Left lung (tissue), 10 donors: Measurements from ENCODE around the gene WWC1. TPM values are rescaled to one million over a fixed set of nuclear protein-coding genes. Genes with fewer than 3 reads are reported as not detected.

Source experiments
- ATAC-seq: fragments of 200-7000 bp; cut with Tn5 transposase; one replicate; pipeline ENCODE4 v1.9.1; 2020; ENCODE audit warnings: moderate library complexity
- DNase-seq, 4 donors: peaks; one replicate each; pipeline ENCODE4 v3.0.0-alpha.2; 2013 to 2020
- H3K27ac ChIP-seq, 2 donors: fragments of 200-600 bp; sonication (generic) in 1 of 2; one replicate each; pipeline versions ENCODE4 v1.5.0 to v1.8.0; 2020 to 2021
- H3K27me3 ChIP-seq, 2 donors: fragments of 200-600 bp; sonication (generic) in 1 of 2; one replicate each; pipeline versions ENCODE4 v1.5.0 to v1.8.0; 2020 to 2021
- H3K36me3 ChIP-seq, 2 donors: fragments of 200-600 bp; sonication (generic) in 1 of 2; one replicate each; pipeline versions ENCODE4 v1.5.0 to v1.8.0; 2020 to 2021
- H3K4me1 ChIP-seq, 2 donors: fragments of 200-600 bp; one replicate each; pipeline ENCODE4 v1.8.0; 2021
- H3K4me3 ChIP-seq, 2 donors: fragments of 200-600 bp; sonication (generic) in 1 of 2; one replicate each; pipeline versions ENCODE4 v1.5.0 to v1.8.0; 2020 to 2021; ENCODE audit warnings: mild to moderate bottlenecking in 1 of 2
- H3K9me3 ChIP-seq, 2 donors: fragments of 200-600 bp; sonication (generic) in 1 of 2; one replicate each; pipeline versions ENCODE4 v1.5.0 to v1.8.0; 2020 to 2021
- intact Hi-C, 2 donors: fragments of 100-400 bp; cut with DNase I; formaldehyde crosslinking; loops; one replicate each; pipeline versions ENCODE4 v1.11.2 to v1.14.2; 2022
- polyA plus RNA-seq, 6 donors: library from polyadenylated mRNA; unstranded; fragments of 120-200 nt; gene quantifications; one replicate each; pipeline ENCODE4 v1.2.1, GENCODE V29; 2013; ENCODE audit not compliant: insufficient read length in 6 of 6
- total RNA-seq, 2 donors: library from RNA; stranded (reverse); fragmentation: NEBNext Ultra II Directional; extraction: Animal tissue kit (Norgen Biotek cat#: 25700); gene quantifications; one replicate each; pipeline ENCODE4 v1.2.1, GENCODE V29; 2021
- TF ChIP-seq, protein P1 (sequence below), 2 donors: fragments of 200-600 bp; sonication (generic) in 1 of 2; IDR thresholded peaks; one replicate each; pipeline versions ENCODE4 v1.5.0 to v1.8.0; 2021; ENCODE audit warnings: antibody characterized with exemption in 2 of 2
- donor health status: DM: no; HTN: yes; CAD: no.
- donor health status: DM: no; HTN: no; CAD: no.

Gene WWC1
- total and polyA plus RNA-seq, 8 donors = 59.6 to 128 (median 86.1) TPM

DNA sequence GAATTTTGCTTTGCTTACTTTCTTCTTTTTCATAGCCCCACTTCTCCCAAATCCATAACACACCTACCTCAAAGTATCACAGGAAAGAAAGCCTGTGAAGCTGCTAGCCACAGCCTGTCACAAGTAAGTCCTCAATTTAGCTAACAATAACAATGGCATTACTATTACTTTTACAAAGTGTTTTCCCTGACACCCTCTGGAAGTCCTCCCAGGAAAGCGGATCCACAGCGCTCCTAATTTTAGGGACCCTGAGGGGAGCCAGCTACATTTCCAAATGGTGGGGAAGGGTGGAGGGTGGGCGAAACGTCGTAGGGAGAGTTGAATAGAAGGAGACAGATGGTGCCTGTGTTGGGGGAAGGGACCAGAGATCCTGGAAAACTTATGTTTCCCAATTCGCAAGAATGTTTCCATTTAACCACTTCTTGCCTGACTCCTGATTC, 523 bp upstream of the WWC1 start:
- ATAC-seq (no peak), DNase-seq (no peak)
- no peak overlapping the region for H3K27ac ChIP-seq
- H3K4me1 ChIP-seq = peaks cover 3 to 4% of the 10 kb centered on the region in 2 donors
- no peaks in the 10 kb centered on the region for H3K9me3 ChIP-seq
- peaks cover 0 to 83% of the 10 kb centered on the region in 2 donors for H3K27me3 ChIP-seq
- intact Hi-C loops = no loop called here
- H3K36me3 ChIP-seq = no peaks in the 10 kb centered on the region
- TF ChIP-seq, protein P1, sequence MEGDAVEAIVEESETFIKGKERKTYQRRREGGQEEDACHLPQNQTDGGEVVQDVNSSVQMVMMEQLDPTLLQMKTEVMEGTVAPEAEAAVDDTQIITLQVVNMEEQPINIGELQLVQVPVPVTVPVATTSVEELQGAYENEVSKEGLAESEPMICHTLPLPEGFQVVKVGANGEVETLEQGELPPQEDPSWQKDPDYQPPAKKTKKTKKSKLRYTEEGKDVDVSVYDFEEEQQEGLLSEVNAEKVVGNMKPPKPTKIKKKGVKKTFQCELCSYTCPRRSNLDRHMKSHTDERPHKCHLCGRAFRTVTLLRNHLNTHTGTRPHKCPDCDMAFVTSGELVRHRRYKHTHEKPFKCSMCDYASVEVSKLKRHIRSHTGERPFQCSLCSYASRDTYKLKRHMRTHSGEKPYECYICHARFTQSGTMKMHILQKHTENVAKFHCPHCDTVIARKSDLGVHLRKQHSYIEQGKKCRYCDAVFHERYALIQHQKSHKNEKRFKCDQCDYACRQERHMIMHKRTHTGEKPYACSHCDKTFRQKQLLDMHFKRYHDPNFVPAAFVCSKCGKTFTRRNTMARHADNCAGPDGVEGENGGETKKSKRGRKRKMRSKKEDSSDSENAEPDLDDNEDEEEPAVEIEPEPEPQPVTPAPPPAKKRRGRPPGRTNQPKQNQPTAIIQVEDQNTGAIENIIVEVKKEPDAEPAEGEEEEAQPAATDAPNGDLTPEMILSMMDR (IDR thresholded peaks at IDR 0.05) = no peak
- H3K4me3 ChIP-seq = peak overlapping the region; percentile 46 to 53

DNA sequence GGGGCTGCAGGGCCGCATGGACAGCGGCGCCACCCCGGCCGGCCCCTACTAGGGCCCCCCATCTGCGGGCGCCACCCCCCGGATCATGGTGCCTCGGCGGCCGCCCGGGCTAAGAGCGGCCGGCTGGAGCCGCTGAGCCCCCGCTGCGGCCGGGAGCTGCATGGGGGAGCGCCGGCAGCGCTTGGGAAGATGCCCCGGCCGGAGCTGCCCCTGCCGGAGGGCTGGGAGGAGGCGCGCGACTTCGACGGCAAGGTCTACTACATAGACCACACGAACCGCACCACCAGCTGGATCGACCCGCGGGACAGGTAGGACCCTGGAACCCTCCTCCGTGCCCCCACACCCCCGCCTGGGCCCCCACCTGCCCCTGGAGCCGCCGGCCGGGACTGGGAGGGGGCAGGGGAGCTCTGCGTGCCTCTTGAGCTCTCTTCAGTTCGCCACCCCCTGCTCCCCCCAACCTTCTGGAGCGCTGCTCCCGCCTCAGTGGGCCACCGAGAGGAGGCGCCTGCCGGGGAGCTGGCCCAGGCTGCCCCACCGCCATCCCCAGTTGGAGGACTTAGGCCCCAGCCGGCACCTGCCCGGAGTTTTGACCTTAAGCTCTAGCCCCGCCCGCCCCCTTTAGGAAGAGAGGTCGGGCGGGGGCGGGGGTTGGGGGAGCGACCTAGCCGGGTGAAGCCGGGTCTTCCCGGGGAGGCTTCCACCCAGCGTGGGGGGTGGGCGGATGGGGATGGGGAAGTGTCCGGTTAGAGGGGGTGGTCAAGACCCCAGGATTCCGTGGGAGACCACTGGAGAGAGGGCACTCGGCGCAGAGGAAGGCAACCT, 730 bp downstream of the WWC1 start:
- peaks cover 3 to 4% of the 10 kb centered on the region in 2 donors for H3K4me1 ChIP-seq
- no peaks in the 10 kb centered on the region for H3K9me3 ChIP-seq
- H3K27me3 ChIP-seq = peaks cover 0 to 70% of the 10 kb centered on the region in 2 donors
- TF ChIP-seq, protein P1 (IDR thresholded peaks at IDR 0.05) = no peak
- intact Hi-C loops = no loop called here
- H3K4me3 ChIP-seq = peak overlapping the region; percentile 46 to 53
- DNase-seq (peak in 1 of 4 donors; percentile 77), ATAC-seq (peak; percentile 10)
- no peaks in the 10 kb centered on the region for H3K36me3 ChIP-seq
- peak overlapping the region; percentile 26 to 61 for H3K27ac ChIP-seq

DNA sequence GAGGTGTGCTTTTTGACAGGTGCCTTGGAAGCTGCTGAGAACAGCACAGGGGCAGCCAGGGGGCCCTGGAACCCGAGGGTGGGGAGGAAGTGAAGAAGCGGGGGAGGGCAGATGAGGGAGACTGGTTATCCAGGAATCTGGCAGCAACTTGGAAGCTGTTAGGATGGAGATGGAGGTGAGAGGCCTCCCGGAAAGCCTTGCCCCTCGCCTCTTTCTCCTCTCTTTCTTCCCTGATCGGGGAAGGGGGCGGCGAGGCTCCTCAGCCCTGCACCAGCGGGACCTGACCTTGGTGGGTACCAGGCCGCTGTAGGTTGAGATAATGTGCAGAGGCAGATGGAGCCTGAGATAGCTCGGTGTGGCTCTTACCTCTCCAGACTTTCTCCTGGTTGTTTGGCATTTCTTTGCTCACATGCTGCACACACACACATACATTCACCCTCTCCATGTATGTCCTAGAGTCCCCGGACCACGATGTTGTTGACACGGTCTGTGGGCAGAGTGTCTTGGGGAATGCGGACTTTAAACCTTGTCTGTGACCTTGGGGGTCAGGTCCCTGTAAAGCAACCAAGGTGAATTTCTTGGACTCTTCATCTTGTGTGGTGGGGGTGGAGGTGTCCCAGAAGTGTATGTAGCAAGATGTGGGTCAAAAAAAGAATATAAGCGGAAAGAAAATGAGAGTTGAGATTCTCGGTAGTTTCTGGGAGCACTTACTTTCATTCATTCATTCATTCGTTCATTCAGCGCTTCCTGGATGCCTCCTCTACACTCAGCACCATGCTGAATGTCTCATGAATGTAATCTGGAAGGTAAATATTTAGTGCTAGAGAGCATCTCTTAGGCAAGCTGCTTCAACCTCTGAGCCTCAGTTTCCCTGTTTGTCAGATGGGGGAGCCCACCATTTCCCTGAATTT, 1.6 kb downstream of the WWC1 start:
- H3K36me3 ChIP-seq = no peaks in the 10 kb centered on the region
- TF ChIP-seq, protein P1 (IDR thresholded peaks at IDR 0.05) = no peak
- H3K4me1 ChIP-seq = peaks cover 3 to 4% of the 10 kb centered on the region in 2 donors
- no peak overlapping the region for H3K27ac ChIP-seq
- peaks cover 0 to 63% of the 10 kb centered on the region in 2 donors for H3K27me3 ChIP-seq
- peak overlapping the region; percentile 46 to 53 for H3K4me3 ChIP-seq
- H3K9me3 ChIP-seq = no peaks in the 10 kb centered on the region
- ATAC-seq (no peak), DNase-seq (no peak)
- intact Hi-C loops = no loop called here

DNA sequence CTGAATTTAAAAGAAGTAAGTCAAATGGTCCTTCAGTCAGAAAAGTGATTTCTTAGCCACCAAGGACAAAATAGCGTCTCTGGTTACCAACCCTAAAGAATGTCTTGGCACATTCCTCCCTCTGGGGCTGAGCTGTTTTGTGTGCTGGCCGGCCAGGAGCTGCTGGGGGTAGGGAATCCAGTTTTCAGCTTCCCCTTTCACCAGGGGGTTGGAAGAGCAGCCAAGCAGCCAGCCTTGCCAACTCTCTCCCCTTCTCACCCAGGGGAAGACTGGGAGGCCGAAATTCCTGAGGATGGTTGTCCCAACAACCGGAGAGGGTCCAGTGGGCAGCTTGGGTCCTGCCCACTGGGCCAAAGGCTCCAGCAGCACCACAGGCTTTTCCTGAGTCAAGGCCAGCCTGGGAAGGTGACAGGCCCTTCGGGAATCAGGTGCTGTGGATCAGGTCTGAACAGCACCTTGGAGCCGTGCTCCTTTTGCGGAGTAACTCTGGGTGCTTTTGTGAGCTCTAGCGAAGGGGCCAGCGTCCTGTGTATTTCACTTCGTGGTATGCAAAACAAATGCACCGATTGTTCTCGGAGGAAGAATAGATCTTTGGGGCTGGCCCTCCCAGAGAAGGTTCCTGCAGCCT, 4.2 kb downstream of the WWC1 start:
- Histone ChIP-seq H3K4me3 (no peak overlapping the region), H3K27ac (peak overlapping the region; percentile 14 to 19), H3K27me3 (peaks cover 0 to 43% of the 10 kb centered on the region in 2 donors), H3K9me3 (no peaks in the 10 kb centered on the region), H3K36me3 (no peaks in the 10 kb centered on the region), H3K4me1 (peaks cover 3 to 4% of the 10 kb centered on the region in 2 donors)
- TF ChIP-seq, protein P1 (IDR thresholded peaks at IDR 0.05) = peak; percentile 18 to 31
- ATAC-seq (peak; percentile 70), DNase-seq (peak in 3 of 4 donors; percentile 53 to 72 (median 55))
- intact Hi-C loops = no loop called here
